Peyer's patch (tissue), 4 donors: ENCODE results near the gene SIRPG.

Experiments used
- CTCF ChIP-seq, 6 experiments: fragments of 450-650 bp in 4 of 6; fragments of 200-600 bp in 2 of 6; sonication (generic) in 1 of 6; IDR thresholded peaks; one replicate each; pipeline ENCODE4 v1.5.1; 2017 to 2019; ENCODE audit warnings: antibody characterized with exemption in 6 of 6, mild to moderate bottlenecking in 3 of 6, moderate library complexity in 1 of 6
- POLR2A ChIP-seq, 2 donors: fragments of 450-650 bp; IDR thresholded peaks; one replicate each; pipeline ENCODE4 v1.5.1; 2017; ENCODE audit warnings: antibody characterized with exemption in 2 of 2, mild to moderate bottlenecking in 2 of 2, moderate library complexity in 2 of 2

- TF ChIP-seq POLR2A (IDR thresholded peaks at IDR 0.05): no peak
- no peak for TF ChIP-seq CTCF (IDR thresholded peaks at IDR 0.05)
These were observed 10.6 kb downstream of the SIRPG start for GRCh38 chr20:1646975-1647431.
